H9 (cell line): ENCODE results near the gene ZNF576. TPM values are rescaled to one million over a fixed set of nuclear protein-coding genes. Genes with fewer than 3 reads are reported as not detected.

Experiments
- DNase-seq: peaks from one replicate; pipeline ENCODE4 v3.0.0-alpha.2; 2017
- H2AFZ ChIP-seq: one replicate; pipeline ENCODE4 v1.6.1; 2013; ENCODE audit warnings: mild to moderate bottlenecking, low read length, control low read depth, moderate library complexity
- H2AK5ac ChIP-seq: 2 replicates; pipeline ENCODE4 v1.6.1; 2013; ENCODE audit warnings: low read length, control low read depth, mixed read lengths; ENCODE audit not compliant: insufficient read length
- H2BK120ac ChIP-seq: one replicate; pipeline ENCODE4 v1.6.1; 2013; ENCODE audit warnings: low read depth, mild to moderate bottlenecking, low read length, control low read depth, inconsistent platforms; ENCODE audit not compliant: poor library complexity, severe bottlenecking
- H2BK12ac ChIP-seq: 2 replicates; pipeline ENCODE4 v1.6.1; 2013; ENCODE audit warnings: low read length, control low read depth, mixed read lengths, low read depth; ENCODE audit not compliant: insufficient read length
- H2BK15ac ChIP-seq: 2 replicates; pipeline ENCODE4 v1.6.1; 2013; ENCODE audit warnings: low read depth, low read length, control low read depth
- H2BK20ac ChIP-seq: one replicate; pipeline ENCODE4 v1.6.1; 2013; ENCODE audit warnings: low read depth, mild to moderate bottlenecking, low read length, control low read depth, inconsistent platforms; ENCODE audit not compliant: poor library complexity, severe bottlenecking
- H2BK5ac ChIP-seq: 2 replicates; pipeline ENCODE4 v1.6.1; 2013; ENCODE audit warnings: low read length, control low read depth, mixed read lengths; ENCODE audit not compliant: insufficient read length
- H3K14ac ChIP-seq: 2 replicates; pipeline ENCODE4 v1.6.1; 2013; ENCODE audit warnings: low read length, control low read depth; ENCODE audit not compliant: insufficient read depth
- H3K18ac ChIP-seq: 2 replicates; pipeline ENCODE4 v1.6.1; 2013; ENCODE audit warnings: low read depth, mild to moderate bottlenecking, mixed read lengths, low read length, control low read depth; ENCODE audit not compliant: insufficient read length
- H3K23ac ChIP-seq: 2 replicates; pipeline ENCODE4 v1.6.1; 2013; ENCODE audit warnings: low read length, control low read depth, mixed read lengths, low read depth; ENCODE audit not compliant: insufficient read length
- H3K23me2 ChIP-seq: 2 replicates; pipeline ENCODE4 v1.6.1; 2013; ENCODE audit warnings: low read depth, mild to moderate bottlenecking, mixed read lengths, low read length, control low read depth; ENCODE audit not compliant: insufficient read length, poor library complexity, severe bottlenecking
- H3K27ac ChIP-seq: 2 replicates; pipeline ENCODE4 v1.5.1; 2013; ENCODE audit warnings: low read length, control low read depth, mixed read lengths, low read depth; ENCODE audit not compliant: insufficient read length
- H3K27me3 ChIP-seq: 2 replicates; pipeline ENCODE4 v1.6.1; 2013; ENCODE audit warnings: low read length, control low read depth, inconsistent platforms; ENCODE audit not compliant: insufficient read depth
- H3K4ac ChIP-seq: 2 replicates; pipeline ENCODE4 v1.6.1; 2013; ENCODE audit warnings: low read depth, mild to moderate bottlenecking, control low read depth, inconsistent platforms, low read length, moderate library complexity
- H3K4me1 ChIP-seq: 2 replicates; pipeline ENCODE4 v1.6.1; 2013; ENCODE audit warnings: low read length, control low read depth, inconsistent platforms; ENCODE audit not compliant: insufficient read depth
- H3K4me2 ChIP-seq: 2 replicates; pipeline ENCODE4 v1.6.1; 2013; ENCODE audit warnings: low read length, control low read depth, mixed read lengths; ENCODE audit not compliant: insufficient read length, insufficient read depth
- H3K56ac ChIP-seq: 2 replicates; pipeline ENCODE4 v1.6.1; 2013; ENCODE audit warnings: low read depth, mild to moderate bottlenecking, mixed read lengths, low read length, control low read depth; ENCODE audit not compliant: insufficient read length
- H3K79me1 ChIP-seq: 2 replicates; pipeline ENCODE4 v1.6.1; 2013; ENCODE audit warnings: low read depth, mild to moderate bottlenecking, moderate library complexity, low read length, control low read depth, inconsistent platforms; ENCODE audit not compliant: insufficient read depth, poor library complexity, severe bottlenecking
- H3K79me2 ChIP-seq: 2 replicates; pipeline ENCODE4 v1.6.1; 2013; ENCODE audit warnings: low read length, control low read depth, inconsistent platforms; ENCODE audit not compliant: insufficient read depth
- H3K9ac ChIP-seq: 2 replicates; pipeline ENCODE4 v1.6.1; 2013; ENCODE audit warnings: low read length, control low read depth, mixed read lengths; ENCODE audit not compliant: insufficient read length; ENCODE audit errors: extremely low read depth
- H3K9me3 ChIP-seq: one replicate; pipeline ENCODE4 v1.6.1; 2013; ENCODE audit warnings: low read depth, low read length, inconsistent platforms; ENCODE audit not compliant: control insufficient read depth
- H3T11ph ChIP-seq: one replicate; pipeline ENCODE4 v1.6.1; 2013; ENCODE audit warnings: mild to moderate bottlenecking, low read length, control low read depth, inconsistent platforms
- H4K20me1 ChIP-seq: one replicate; pipeline ENCODE4 v1.6.1; 2013; ENCODE audit not compliant: control insufficient read depth, insufficient read length, insufficient read depth
- H4K5ac ChIP-seq: 2 replicates; pipeline ENCODE4 v1.6.1; 2013; ENCODE audit warnings: low read depth, mild to moderate bottlenecking, mixed read lengths, low read length, control low read depth; ENCODE audit not compliant: insufficient read length
- H4K8ac ChIP-seq: replicated peaks from 2 replicates; pipeline ENCODE4 v1.6.1; 2013; ENCODE audit warnings: low read length, control low read depth, mixed read lengths, low read depth; ENCODE audit not compliant: insufficient read length
- H4K91ac ChIP-seq: 2 replicates; pipeline ENCODE4 v1.6.1; 2013; ENCODE audit warnings: low read depth, mild to moderate bottlenecking, moderate library complexity, mixed read lengths, low read length, control low read depth; ENCODE audit not compliant: insufficient read length
- H3K27ac Mint-ChIP-seq, 3 experiments: 2 replicates in 2 of 3; 3 replicates in 1 of 3; pipeline ENCODE4 v1.8.0; 2020 to 2021; ENCODE audit warnings: mixed read lengths in 3 of 3, mild to moderate bottlenecking in 1 of 3, moderate library complexity in 1 of 3
- H3K27me3 Mint-ChIP-seq: 2 replicates; pipeline ENCODE4 v1.8.0; 2021; ENCODE audit warnings: low read depth, mild to moderate bottlenecking, moderate library complexity, mixed read lengths
- H3K36me3 Mint-ChIP-seq, 3 experiments: 2 replicates in 2 of 3; 3 replicates in 1 of 3; pipeline ENCODE4 v1.8.0; 2020 to 2021; ENCODE audit warnings: low read depth in 3 of 3, mixed read lengths in 3 of 3; ENCODE audit not compliant: insufficient read depth in 1 of 3
- H3K4me1 Mint-ChIP-seq, 2 experiments: 2 replicates each; pipeline ENCODE4 v1.8.0; 2020; ENCODE audit warnings: mixed read lengths in 2 of 2
- H3K4me3 Mint-ChIP-seq, 2 experiments: 2 replicates in 1 of 2; 3 replicates in 1 of 2; pipeline ENCODE4 v1.8.0; 2020 to 2021; ENCODE audit warnings: mild to moderate bottlenecking in 2 of 2, mixed read lengths in 2 of 2, moderate library complexity in 1 of 2
- H3K9me3 Mint-ChIP-seq, 2 experiments: 2 replicates in 1 of 2; 3 replicates in 1 of 2; pipeline ENCODE4 v1.8.0; 2020; ENCODE audit warnings: mild to moderate bottlenecking in 2 of 2, mixed read lengths in 2 of 2, moderate library complexity in 1 of 2
- WGBS: extraction: QIAGEN DNeasy Blood & Tissue Kit; methylation state at CpG from one replicate; pipeline ENCODE4 v1.1.7; 2013; ENCODE audit warnings: missing lambda C conversion rate, low lambda C conversion rate, mixed read lengths; ENCODE audit not compliant: insufficient read length; ENCODE audit errors: extremely low coverage; 5-methylcytosine and 5-hydroxymethylcytosine counted together
- total RNA-seq: library from RNA; stranded (reverse); gene quantifications from 2 replicates; pipeline ENCODE4 v1.2.1, GENCODE V29; 2021
- TF ChIP-seq, protein P1 (sequence below): fragments of 200-600 bp; sonication (generic); conservative IDR thresholded peaks from 3 replicates; pipeline ENCODE4 v1.8.0; 2021; ENCODE audit warnings: antibody characterized with exemption, mild to moderate bottlenecking

The ZNF576 gene
- total RNA-seq, 1 experiment from 2014 or later, result 19.7 TPM

DNA sequence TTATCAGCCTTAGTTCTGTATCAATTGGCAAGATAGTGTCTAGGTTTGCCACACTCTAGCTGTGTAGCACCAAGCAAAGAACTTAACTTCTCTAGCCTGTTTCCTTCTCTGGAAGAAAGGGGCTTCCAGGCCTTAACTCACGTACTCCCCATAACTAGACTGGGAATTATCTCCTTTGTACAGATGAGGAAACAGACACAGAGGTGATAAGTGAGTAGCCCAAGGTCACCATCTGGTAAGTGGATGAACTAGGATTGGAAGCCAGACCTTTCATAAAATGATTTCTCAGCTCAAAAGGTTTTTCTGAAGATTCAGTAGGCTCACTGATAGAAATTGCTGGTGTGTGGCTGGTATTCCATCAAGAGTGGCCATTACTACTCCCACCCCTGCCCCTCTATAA is 19.9 kb downstream of the ZNF576 start:
- no peak overlapping the region for H2BK15ac ChIP-seq
- H3K27ac ChIP-seq, result no peak overlapping the region
- no peaks in the 10 kb centered on the region; the same call in 1 of the 2 replicates for H3K4me1 ChIP-seq
- Mint-ChIP-seq H3K4me3 (no peak overlapping the region), H3K27ac (no peak overlapping the region), H3K36me3 (peaks cover 28 to 30% (median 29%) of the 10 kb centered on the region in 3 experiments), H3K4me1 (peaks cover 11 to 14% of the 10 kb centered on the region in 2 experiments), H3K27me3 (no peaks in the 10 kb centered on the region; the same call in 1 of the 2 replicates), H3K9me3 (peaks cover 3% of the 10 kb centered on the region in 2 experiments; a peak in 4 of 5 replicates)
- H2BK120ac ChIP-seq, result no peak overlapping the region
- no peak overlapping the region for H2BK20ac ChIP-seq
- H2BK5ac ChIP-seq, result no peak overlapping the region
- no peak overlapping the region for H3T11ph ChIP-seq
- no peaks in the 10 kb centered on the region for H3K9me3 ChIP-seq
- no peak overlapping the region for H3K18ac ChIP-seq
- no peaks in the 10 kb centered on the region for H4K20me1 ChIP-seq
- TF ChIP-seq, protein P1, sequence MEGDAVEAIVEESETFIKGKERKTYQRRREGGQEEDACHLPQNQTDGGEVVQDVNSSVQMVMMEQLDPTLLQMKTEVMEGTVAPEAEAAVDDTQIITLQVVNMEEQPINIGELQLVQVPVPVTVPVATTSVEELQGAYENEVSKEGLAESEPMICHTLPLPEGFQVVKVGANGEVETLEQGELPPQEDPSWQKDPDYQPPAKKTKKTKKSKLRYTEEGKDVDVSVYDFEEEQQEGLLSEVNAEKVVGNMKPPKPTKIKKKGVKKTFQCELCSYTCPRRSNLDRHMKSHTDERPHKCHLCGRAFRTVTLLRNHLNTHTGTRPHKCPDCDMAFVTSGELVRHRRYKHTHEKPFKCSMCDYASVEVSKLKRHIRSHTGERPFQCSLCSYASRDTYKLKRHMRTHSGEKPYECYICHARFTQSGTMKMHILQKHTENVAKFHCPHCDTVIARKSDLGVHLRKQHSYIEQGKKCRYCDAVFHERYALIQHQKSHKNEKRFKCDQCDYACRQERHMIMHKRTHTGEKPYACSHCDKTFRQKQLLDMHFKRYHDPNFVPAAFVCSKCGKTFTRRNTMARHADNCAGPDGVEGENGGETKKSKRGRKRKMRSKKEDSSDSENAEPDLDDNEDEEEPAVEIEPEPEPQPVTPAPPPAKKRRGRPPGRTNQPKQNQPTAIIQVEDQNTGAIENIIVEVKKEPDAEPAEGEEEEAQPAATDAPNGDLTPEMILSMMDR, result no peak
- no peak overlapping the region for H4K8ac ChIP-seq
- H2AK5ac ChIP-seq, result no peak overlapping the region
- H3K23ac ChIP-seq, result no peak overlapping the region
- no peaks in the 10 kb centered on the region for H3K79me2 ChIP-seq
- no peak overlapping the region for H3K4me2 ChIP-seq
- peak overlapping the region; percentile 19 for H3K9ac ChIP-seq
- no peak overlapping the region for H2AFZ ChIP-seq
- H3K23me2 ChIP-seq, result peaks cover 14% of the 10 kb centered on the region
- H4K91ac ChIP-seq, result no peak overlapping the region
- H2BK12ac ChIP-seq, result no peak overlapping the region
- H3K56ac ChIP-seq, result no peak overlapping the region
- no peaks in the 10 kb centered on the region for H3K79me1 ChIP-seq
- H3K4ac ChIP-seq, result no peak overlapping the region
- no peak overlapping the region for H3K14ac ChIP-seq
- no CpG with 5 or more reads among the region's 1 CpG for WGBS
- DNase-seq, result no peak
- no peak overlapping the region for H4K5ac ChIP-seq
- no peaks in the 10 kb centered on the region for H3K27me3 ChIP-seq
